ENCODE data around the gene NBEA.
"Not testable (repeated sequence)": the region's sequence is repeated elsewhere in the genome, so short reads cannot be mapped to it uniquely, and the experiment has no call there.

NBEA gene

GRCh38 chr13:35408285-35408684, 466.2 kb downstream of the NBEA start:
- DNase-seq = not testable (repeated sequence)

GRCh38 chr13:35411059-35411744, 469.1 kb downstream of the NBEA start:
- no peak for DNase-seq

GRCh38 chr13:35448465-35448864, 506.4 kb downstream of the NBEA start:
- DNase-seq = no peak

- no peak for DNase-seq
Observed at GRCh38 chr13:35449821-35450220, 507.8 kb downstream of the NBEA start.

GRCh38 chr13:35455022-35455421, 513.0 kb downstream of the NBEA start:
- no peak for DNase-seq

GRCh38 chr13:35457258-35457657, 515.2 kb downstream of the NBEA start:
- no peak for DNase-seq

GRCh38 chr13:35460061-35460460, 518.0 kb downstream of the NBEA start:
- DNase-seq = no peak

GRCh38 chr13:35465371-35465770, 523.3 kb downstream of the NBEA start:
- DNase-seq = no peak

GRCh38 chr13:35468195-35468594, 526.1 kb downstream of the NBEA start:
- no peak for DNase-seq

GRCh38 chr13:35469806-35470525, 527.9 kb downstream of the NBEA start:
- no peak for DNase-seq

- no peak for DNase-seq
Observed at GRCh38 chr13:35470671-35471661, 528.9 kb downstream of the NBEA start.

- DNase-seq = no peak
Observed at GRCh38 chr13:35471706-35472322, 529.7 kb downstream of the NBEA start.

- DNase-seq = no peak
Observed at GRCh38 chr13:35472323-35472881, 530.3 kb downstream of the NBEA start.

- no peak for DNase-seq
Observed at GRCh38 chr13:35473206-35473775, 531.2 kb downstream of the NBEA start.

GRCh38 chr13:35473802-35474201, 531.7 kb downstream of the NBEA start:
- DNase-seq = no peak

- no peak for DNase-seq
Observed at GRCh38 chr13:35474496-35475211, 532.6 kb downstream of the NBEA start.

- DNase-seq = no peak
Observed at GRCh38 chr13:35475212-35475959, 533.3 kb downstream of the NBEA start.

- DNase-seq = no peak
Observed at GRCh38 chr13:35475960-35476943, 534.2 kb downstream of the NBEA start, which contains the start of gene MAB21L1. Gene MAB21L1 (minus strand): TSS chr13:35476689. CDS start chr13:35476138, 551 bp downstream.

- DNase-seq = no peak
Observed at GRCh38 chr13:35477386-35477946, 535.4 kb downstream of the NBEA start.
